Naive thymus-derived CD4-positive, alpha-beta T cell (primary cell): Measurements from ENCODE around the gene SLC39A3. TPM values are rescaled to one million over a fixed set of nuclear protein-coding genes. Genes with fewer than 3 reads are reported as not detected.

Experiments
- ATAC-seq: fragments of 150-1000 bp; cut with Tn5 transposase; 2 replicates; pipeline ENCODE4 v1.10.0; 2021; ENCODE audit warnings: mild to moderate bottlenecking, moderate library complexity
- CTCF ChIA-PET: fragments of 350-600 bp; sonication (Branson Sonifier 250); formaldehyde crosslinking; loops from one replicate; lab custom pipeline; 2021; ENCODE audit warnings: antibody characterized with exemption; lab: Charles Lee
- POLR2A ChIA-PET: fragments of 350-600 bp; sonication (Branson Sonifier 250); formaldehyde crosslinking; loops from one replicate; lab custom pipeline; 2021; ENCODE audit warnings: antibody characterized with exemption, inconsistent platforms; lab: Charles Lee
- DNase-seq, 9 donors: peaks; one replicate each; pipeline versions ENCODE4 v3.0.0 to v3.0.0-alpha.2; 2020 to 2022; ENCODE audit warnings: mixed read lengths in 1 of 9
- H3K27ac ChIP-seq: one replicate; pipeline ENCODE4 v1.7.0; 2013; ENCODE audit warnings: mild to moderate bottlenecking, low read depth, low read length, moderate library complexity
- H3K27me3 ChIP-seq, 2 donors: one replicate each; pipeline ENCODE4 v1.7.0; 2013; ENCODE audit warnings: low read length in 2 of 2, mild to moderate bottlenecking in 2 of 2, moderate library complexity in 2 of 2; ENCODE audit not compliant: control insufficient read depth in 2 of 2, insufficient read depth in 2 of 2
- H3K36me3 ChIP-seq, 3 experiments: 1 replicate in 2 of 3; 2 replicates in 1 of 3; pipeline ENCODE4 v1.7.0; 2013; ENCODE audit warnings: low read length in 3 of 3, mild to moderate bottlenecking in 3 of 3, moderate library complexity in 1 of 3; ENCODE audit not compliant: insufficient read depth in 3 of 3, control insufficient read depth in 2 of 3
- H3K4me1 ChIP-seq, 2 donors: one replicate each; pipeline ENCODE4 v1.7.0; 2013; ENCODE audit warnings: low read length in 2 of 2, mild to moderate bottlenecking in 2 of 2, moderate library complexity in 1 of 2; ENCODE audit not compliant: control insufficient read depth in 2 of 2, insufficient read depth in 2 of 2
- H3K4me3 ChIP-seq: 2 replicates; pipeline ENCODE4 v1.7.0; 2013; ENCODE audit warnings: mild to moderate bottlenecking, low read length
- H3K9me3 ChIP-seq, 3 experiments: 1 replicate in 2 of 3; 2 replicates in 1 of 3; pipeline ENCODE4 v1.7.0; 2013; ENCODE audit warnings: low read length in 3 of 3; ENCODE audit not compliant: control insufficient read depth in 2 of 3
- H3K27ac Mint-ChIP-seq, 9 donors: one replicate each; pipeline ENCODE4 v1.8.0; 2020 to 2022; ENCODE audit warnings: mixed read lengths in 9 of 9, mild to moderate bottlenecking in 8 of 9, moderate library complexity in 5 of 9, inconsistent platforms in 2 of 9
- H3K27me3 Mint-ChIP-seq, 5 donors: one replicate each; pipeline ENCODE4 v1.8.0; 2021 to 2022; ENCODE audit warnings: mixed read lengths in 5 of 5, mild to moderate bottlenecking in 1 of 5
- H3K36me3 Mint-ChIP-seq, 5 donors: one replicate each; pipeline ENCODE4 v1.8.0; 2020 to 2022; ENCODE audit warnings: mixed read lengths in 5 of 5, mild to moderate bottlenecking in 3 of 5, inconsistent platforms in 1 of 5
- H3K4me1 Mint-ChIP-seq, 7 donors: one replicate each; pipeline ENCODE4 v1.8.0; 2020 to 2022; ENCODE audit warnings: mixed read lengths in 7 of 7, mild to moderate bottlenecking in 3 of 7, inconsistent platforms in 1 of 7
- H3K4me3 Mint-ChIP-seq, 10 donors: one replicate each; pipeline ENCODE4 v1.8.0; 2020 to 2022; ENCODE audit warnings: mild to moderate bottlenecking in 10 of 10, mixed read lengths in 10 of 10, moderate library complexity in 6 of 10, inconsistent platforms in 2 of 10
- H3K9me3 Mint-ChIP-seq, 11 donors: one replicate each; pipeline ENCODE4 v1.8.0; 2020 to 2022; ENCODE audit warnings: mixed read lengths in 11 of 11, mild to moderate bottlenecking in 4 of 11, inconsistent platforms in 1 of 11, moderate library complexity in 1 of 11
- intact Hi-C, 2 donors: fragments of 100-400 bp; cut with micrococcal nuclease; formaldehyde crosslinking; loops; one replicate each; pipeline ENCODE4 v1.15.1; 2023
- polyA plus RNA-seq, 2 donors: library from polyadenylated mRNA; unstranded; fragments of 300-500 nt; fragmentation: Illumina TruSeq; gene quantifications; one replicate each; pipeline ENCODE4 v1.2.3, GENCODE V29; 2021
- total RNA-seq, 6 experiments: library from RNA in 5 of 6; stranded (reverse) in 5 of 6; gene quantifications; 1 replicate in 5 of 6; 2 replicates in 1 of 6; pipeline ENCODE4 v1.2.3 and lab custom pipeline; 2021 to 2026

The SLC39A3 gene
- total and polyA plus RNA-seq, 7 experiments from 2014 or later, result 10.1 to 42.1 (median 20.0) TPM

DNA sequence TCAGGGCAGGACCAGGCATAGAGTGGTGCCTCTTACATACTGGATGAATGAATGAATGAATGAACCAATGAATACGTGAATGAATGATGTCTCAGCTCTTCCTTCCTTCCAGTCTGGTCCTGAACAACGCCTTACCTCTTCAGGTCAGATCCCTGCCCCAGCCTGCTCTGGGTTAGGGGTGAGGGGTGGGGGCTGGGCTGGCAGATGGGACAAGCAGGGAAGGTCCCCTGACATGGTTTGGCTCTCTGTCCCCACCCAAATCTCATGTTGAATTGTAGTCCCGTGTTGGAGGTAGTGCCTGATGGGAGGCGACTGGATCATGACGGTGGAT is 28.0 kb downstream of the SLC39A3 start:
- DNase-seq, result no peak
- peak overlapping the region in 2 of 9 donors; percentile 10 to 79 for H3K27ac Mint-ChIP-seq
- peaks cover 0 to 7% (median 0%) of the 10 kb centered on the region in 3 experiments for H3K9me3 ChIP-seq

DNA sequence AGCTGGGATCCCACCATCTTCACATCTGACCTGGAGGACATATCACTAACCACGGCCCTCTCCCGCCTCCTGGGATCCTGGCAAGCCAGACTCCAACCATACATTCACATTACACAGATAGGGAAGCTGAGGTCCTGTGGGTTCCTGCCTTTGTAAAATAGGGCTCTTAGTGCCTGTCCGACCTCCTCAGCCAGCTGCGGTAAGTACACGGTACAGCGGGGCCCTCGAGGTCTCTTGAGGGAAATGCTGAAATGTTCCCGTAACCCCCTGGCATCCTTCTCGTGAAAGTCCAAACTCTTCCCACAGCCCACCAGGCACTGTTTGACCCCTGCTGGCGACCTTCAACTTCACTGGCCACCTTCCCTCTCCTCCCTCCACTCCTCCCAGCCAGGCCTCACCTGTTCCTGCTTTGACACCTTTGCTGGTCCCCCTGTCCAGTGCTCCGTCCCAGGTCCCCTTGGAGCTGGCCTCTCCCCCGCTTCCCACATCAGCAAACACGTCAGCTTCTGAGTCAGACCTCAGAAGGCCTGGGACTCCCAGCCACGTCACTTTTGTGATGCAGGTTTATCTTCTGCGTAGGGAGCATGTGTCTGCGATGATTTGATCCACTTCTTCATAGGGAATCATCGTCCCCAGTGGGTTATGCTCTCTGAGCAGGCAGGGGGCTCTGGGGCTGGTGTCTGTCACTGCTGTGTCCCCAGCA is 28.5 kb downstream of the SLC39A3 start:
- peaks cover 0 to 7% (median 0%) of the 10 kb centered on the region in 3 experiments for H3K9me3 ChIP-seq
- Mint-ChIP-seq H3K27ac (peak overlapping the region in 4 of 9 donors; percentile 19 to 81 (median 74)), H3K36me3 (peaks cover 0 to 5% (median 2%) of the 10 kb centered on the region in 5 donors), H3K27me3 (peaks cover 0 to 5% (median 0%) of the 10 kb centered on the region in 5 donors), H3K4me3 (peak overlapping the region in 3 of 10 donors; percentile 18 to 38 (median 33)), H3K4me1 (peaks cover 0 to 15% (median 6%) of the 10 kb centered on the region in 7 donors), H3K9me3 (peaks cover 0 to 11% (median 10%) of the 10 kb centered on the region in 11 donors)
- no peak overlapping the region for H3K27ac ChIP-seq
- no peaks in the 10 kb centered on the region for H3K27me3 ChIP-seq
- ChIA-PET CTCF (no interaction called here), POLR2A (interaction anchor here (1.9 kb wide), 1 partner anchor 9 kb away, joined by 5 read pairs; the partner anchor contains the start of gene GNG7)
- no peaks in the 10 kb centered on the region for H3K4me1 ChIP-seq
- ATAC-seq, result no peak
- DNase-seq, result no peak
- H3K4me3 ChIP-seq, result no peak overlapping the region
- no peaks in the 10 kb centered on the region for H3K36me3 ChIP-seq
- intact Hi-C loops, result no loop called here

More for the DNA sequence above, 28.0 kb downstream of the SLC39A3 start:
- Histone ChIP-seq H3K4me1 (no peaks in the 10 kb centered on the region), H3K36me3 (no peaks in the 10 kb centered on the region), H3K27me3 (no peaks in the 10 kb centered on the region), H3K27ac (no peak overlapping the region), H3K4me3 (no peak overlapping the region)
- intact Hi-C loops, result no loop called here
- H3K4me1 Mint-ChIP-seq, result peaks cover 0 to 15% (median 6%) of the 10 kb centered on the region in 7 donors
- POLR2A ChIA-PET, result interaction anchor here (0.6 to 1.9 kb wide), 2 partner anchors 10 to 27 kb away, joined by 3 to 5 read pairs; partner anchors contain the start of gene GNG7
- peaks cover 0 to 5% (median 2%) of the 10 kb centered on the region in 5 donors for H3K36me3 Mint-ChIP-seq
- H3K4me3 Mint-ChIP-seq, result peak overlapping the region in 1 of 10 donors; percentile 42
- CTCF ChIA-PET, result no interaction called here
- peaks cover 0 to 5% (median 0%) of the 10 kb centered on the region in 5 donors for H3K27me3 Mint-ChIP-seq
- H3K9me3 Mint-ChIP-seq, result peaks cover 0 to 11% (median 10%) of the 10 kb centered on the region in 11 donors
- ATAC-seq, result no peak

DNA sequence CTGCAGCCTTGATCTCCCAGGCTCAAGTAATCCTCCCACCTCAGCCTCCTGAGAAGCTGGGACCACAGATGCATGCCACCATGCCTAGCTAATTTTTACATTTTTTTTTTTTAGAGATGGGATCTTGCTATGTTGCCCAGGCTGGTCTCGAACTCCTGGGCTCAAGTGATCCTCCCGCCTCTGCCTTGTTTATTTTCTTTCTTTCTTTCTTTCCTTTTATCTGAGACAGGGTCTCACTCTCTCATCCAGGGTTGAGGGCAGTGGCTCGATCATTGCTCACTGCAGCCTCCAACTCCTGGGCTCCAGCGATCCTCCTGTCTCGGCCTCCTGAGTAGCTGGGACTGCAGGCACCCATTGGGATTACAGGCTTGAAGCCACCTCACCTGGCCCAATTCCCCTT is 33.6 kb downstream of the SLC39A3 start:
- no peaks in the 10 kb centered on the region for H3K36me3 Mint-ChIP-seq
- peaks cover 0 to 9% (median 0%) of the 10 kb centered on the region in 5 donors for H3K27me3 Mint-ChIP-seq
- POLR2A ChIA-PET, result interaction anchor here (0.6 kb wide), 1 partner anchor 146 kb away, joined by 5 read pairs; no protein-coding TSS in a partner anchor
- H3K4me3 Mint-ChIP-seq, result no peak overlapping the region
- H3K27ac ChIP-seq, result no peak overlapping the region
- no peak overlapping the region for H3K27ac Mint-ChIP-seq
- intact Hi-C loops, result no loop called here
- H3K4me1 Mint-ChIP-seq, result peaks cover 4 to 22% (median 14%) of the 10 kb centered on the region in 7 donors
- ATAC-seq, result no peak
- DNase-seq, result no peak
- no peaks in the 10 kb centered on the region for H3K27me3 ChIP-seq
- H3K36me3 ChIP-seq, result no peaks in the 10 kb centered on the region
- H3K9me3 ChIP-seq, result no peaks in the 10 kb centered on the region
- CTCF ChIA-PET, result no interaction called here
- peaks cover 0 to 10% of the 10 kb centered on the region in 2 donors for H3K4me1 ChIP-seq
- H3K9me3 Mint-ChIP-seq, result peaks cover 0 to 4% (median 0%) of the 10 kb centered on the region in 11 donors
- H3K4me3 ChIP-seq, result no peak overlapping the region

DNA sequence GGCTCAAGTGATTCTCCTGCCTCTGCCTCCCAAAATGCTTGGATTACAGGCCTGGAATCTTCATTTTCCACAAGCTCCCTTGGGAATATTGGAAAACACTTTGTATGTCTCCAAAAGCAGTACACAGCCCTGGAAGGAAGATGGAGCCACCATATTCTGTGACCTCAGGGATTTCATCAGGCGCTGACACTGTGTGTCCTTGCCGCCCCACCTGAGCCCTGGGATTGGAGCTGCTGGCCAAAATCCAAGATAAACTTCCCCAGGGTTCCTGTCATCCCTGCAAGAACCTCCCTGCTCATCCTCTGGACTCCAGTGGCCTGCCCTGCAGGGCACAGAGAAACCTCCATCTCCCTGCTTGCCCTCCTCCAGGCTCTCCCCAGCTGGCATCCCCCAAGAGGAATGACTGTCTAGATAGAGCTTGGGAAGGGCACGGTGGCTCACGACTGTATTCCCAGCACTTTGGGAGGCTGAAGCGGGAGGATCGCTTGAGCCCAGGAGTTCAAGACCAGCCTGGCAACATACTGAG is 36.1 kb downstream of the SLC39A3 start:
- POLR2A ChIA-PET, result no interaction called here
- Histone ChIP-seq H3K4me3 (no peak overlapping the region), H3K36me3 (no peaks in the 10 kb centered on the region), H3K9me3 (no peaks in the 10 kb centered on the region), H3K4me1 (peaks cover 0 to 16% of the 10 kb centered on the region in 2 donors), H3K27ac (no peak overlapping the region), H3K27me3 (no peaks in the 10 kb centered on the region)
- ATAC-seq (no peak), DNase-seq (no peak)
- CTCF ChIA-PET, result interaction anchor here (0.7 to 1.0 kb wide), 2 partner anchors 111 to 137 kb away, joined by 3 to 6 read pairs; partner anchors contain the start of gene ZNF555
- H3K27ac Mint-ChIP-seq, result peak overlapping the region in 2 of 9 donors; percentile 5 to 77
- peaks cover 0 to 4% (median 0%) of the 10 kb centered on the region in 11 donors for H3K9me3 Mint-ChIP-seq
- H3K4me1 Mint-ChIP-seq, result peaks cover 6 to 36% (median 33%) of the 10 kb centered on the region in 7 donors
- intact Hi-C loops, result no loop called here
- no peaks in the 10 kb centered on the region for H3K36me3 Mint-ChIP-seq
- peak overlapping the region in 3 of 10 donors; percentile 5 to 9 (median 9) for H3K4me3 Mint-ChIP-seq
- peaks cover 0 to 12% (median 0%) of the 10 kb centered on the region in 5 donors for H3K27me3 Mint-ChIP-seq

DNA sequence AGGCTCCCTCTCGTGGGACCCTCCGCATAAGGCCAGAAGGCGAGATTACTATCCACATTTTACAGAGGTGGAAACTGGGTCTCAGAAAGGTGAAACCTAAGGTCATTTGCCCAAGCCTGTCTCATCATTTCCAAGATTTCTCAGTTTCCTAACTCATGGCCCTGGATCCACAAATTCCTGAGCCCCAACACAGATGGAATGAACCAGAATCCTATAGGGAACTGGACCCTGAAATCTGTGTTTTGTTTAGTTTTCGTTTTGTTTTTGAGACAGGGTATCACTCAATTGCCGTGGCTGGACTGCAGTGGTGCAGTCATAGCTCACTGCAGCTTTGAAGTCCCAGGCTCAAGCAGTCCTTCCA is 36.8 kb downstream of the SLC39A3 start:
- Mint-ChIP-seq H3K9me3 (peaks cover 0 to 4% (median 0%) of the 10 kb centered on the region in 11 donors), H3K27ac (peak overlapping the region in 6 of 9 donors; percentile 54 to 90 (median 80)), H3K27me3 (peaks cover 0 to 12% (median 0%) of the 10 kb centered on the region in 5 donors), H3K4me1 (peaks cover 6 to 40% (median 39%) of the 10 kb centered on the region in 7 donors), H3K36me3 (no peaks in the 10 kb centered on the region), H3K4me3 (peak overlapping the region; percentile 69 to 86 (median 77))
- peak overlapping the region; percentile 18 for H3K4me3 ChIP-seq
- intact Hi-C loops, result no loop called here
- peaks cover 0 to 16% of the 10 kb centered on the region in 2 donors for H3K4me1 ChIP-seq
- no peak for DNase-seq
- CTCF ChIA-PET, result no interaction called here
- no peak overlapping the region for H3K27ac ChIP-seq
- POLR2A ChIA-PET, result no interaction called here
- ATAC-seq, result no peak
- H3K9me3 ChIP-seq, result no peaks in the 10 kb centered on the region
- no peaks in the 10 kb centered on the region for H3K36me3 ChIP-seq
- no peaks in the 10 kb centered on the region for H3K27me3 ChIP-seq

DNA sequence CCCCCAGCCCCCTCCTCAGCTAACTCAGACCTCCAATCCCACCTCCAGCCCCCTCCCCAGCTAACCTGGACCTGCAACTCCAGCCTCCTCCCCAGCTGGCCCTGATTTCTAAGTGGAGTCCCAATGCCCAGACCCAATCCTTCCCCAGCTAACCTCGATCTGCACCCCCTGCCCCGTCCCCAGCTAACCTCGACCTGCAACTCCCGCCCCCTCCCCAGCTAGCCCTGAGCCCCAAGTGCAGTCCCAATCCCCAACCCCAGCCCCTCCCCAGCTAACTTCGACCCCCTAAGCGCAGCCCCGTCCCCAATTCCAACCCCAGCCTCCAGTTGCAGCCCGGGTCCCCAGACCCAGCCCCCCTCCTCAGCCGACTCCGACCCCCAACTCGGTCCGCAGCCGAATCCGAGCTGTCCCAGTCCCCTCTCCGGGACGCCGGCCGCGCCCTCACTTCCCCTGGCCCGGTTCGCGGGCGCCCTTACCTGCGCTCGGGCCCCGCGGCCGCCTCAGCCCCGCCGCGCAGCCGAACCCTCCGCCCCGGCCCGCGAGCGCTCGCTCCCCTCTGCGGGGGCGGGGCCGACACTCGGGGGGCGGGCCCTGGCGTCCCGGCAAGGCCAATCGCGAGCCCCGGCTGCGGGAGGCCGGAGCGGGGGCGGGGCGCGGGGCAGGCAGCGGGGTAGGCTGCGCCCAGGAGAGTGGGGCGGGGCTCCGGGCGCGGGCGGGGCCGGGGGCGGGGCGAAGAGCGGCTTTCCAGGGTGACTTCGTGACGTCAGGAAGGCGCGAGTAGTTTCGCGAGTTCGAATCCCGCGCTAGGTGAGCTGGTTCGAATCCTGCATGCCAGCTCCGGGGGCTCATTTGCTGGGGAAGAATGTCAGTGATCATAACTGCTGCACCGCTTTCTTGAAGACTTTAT is 37.4 kb downstream of the SLC39A3 start, which contains the start of gene GNG7:
Gene GNG7 (minus strand): TSS at position 525 of the 907 bp plus-strand sequence. CDS start 182,006 bp downstream, outside the sequence.
- peak within 1 kb of the TSS; percentile 23 to 90 (median 72) for H3K27ac Mint-ChIP-seq
- intact Hi-C loops, result loop anchor here in 1 of 2 donors (1.0 kb wide), 3 partner anchors 38 to 275 kb away; partner anchors contain the start of genes SLC39A3, THOP1 and TIMM13

More for the DNA sequence above, 37.4 kb downstream of the SLC39A3 start, which contains the start of gene GNG7:
- Histone ChIP-seq H3K27ac (peak within 1 kb of the TSS; percentile 67), H3K27me3 (no peaks in the 10 kb centered on the region), H3K4me3 (peak within 1 kb of the TSS; percentile 39), H3K9me3 (no peaks in the 10 kb centered on the region), H3K4me1 (peaks cover 0 to 16% of the 10 kb centered on the region in 2 donors), H3K36me3 (no peaks in the 10 kb centered on the region)
- DNase-seq (peak; percentile 92 to 98 (median 96)), ATAC-seq (peak; percentile 100)
- H3K4me1 Mint-ChIP-seq, result peaks cover 6 to 41% (median 39%) of the 10 kb centered on the region in 7 donors
- H3K9me3 Mint-ChIP-seq, result peaks cover 0 to 4% (median 0%) of the 10 kb centered on the region in 11 donors
- peak within 1 kb of the TSS; percentile 69 to 87 (median 78) for H3K4me3 Mint-ChIP-seq
- peaks cover 0 to 12% (median 0%) of the 10 kb centered on the region in 5 donors for H3K27me3 Mint-ChIP-seq
- no peaks in the 10 kb centered on the region for H3K36me3 Mint-ChIP-seq
- ChIA-PET POLR2A (interaction anchor here (0.6 to 2.1 kb wide), 6 partner anchors 9 to 250 kb away, joined by 3 to 11 read pairs (median 5); partner anchors contain the start of gene GADD45B), CTCF (interaction anchor here (0.5 to 0.6 kb wide), 4 partner anchors 54 to 439 kb away, joined by 3 to 7 read pairs (median 4); no protein-coding TSS in a partner anchor)
